Heart right ventricle (tissue), 16 donors: ENCODE results near the gene DENND6A. TPM values are rescaled to one million over a fixed set of nuclear protein-coding genes. Genes with fewer than 3 reads are reported as not detected.

Experiments used
- ATAC-seq, 8 donors: fragments of 200-7000 bp; cut with Tn5 transposase; one replicate each; pipeline ENCODE4 v1.9.1; 2020; ENCODE audit warnings: mild to moderate bottlenecking in 8 of 8, moderate library complexity in 8 of 8, moderate number of reproducible peaks in 1 of 8
- DNase-seq, 2 donors: peaks; one replicate each; pipeline ENCODE4 v3.0.0-alpha.2; 2020
- H3K27ac ChIP-seq, 10 donors: fragments of 200-600 bp; sonication (generic) in 2 of 10; one replicate each; pipeline versions ENCODE4 v1.5.0 to v1.8.0; 2020 to 2022; ENCODE audit warnings: mild to moderate bottlenecking in 3 of 10
- H3K27me3 ChIP-seq, 7 donors: fragments of 200-600 bp; one replicate each; pipeline ENCODE4 v1.8.0; 2021 to 2022; ENCODE audit warnings: mild to moderate bottlenecking in 2 of 7
- H3K36me3 ChIP-seq, 9 donors: fragments of 200-600 bp; sonication (generic) in 1 of 9; one replicate each; pipeline versions ENCODE4 v1.5.0 to v1.8.0; 2020 to 2022; ENCODE audit warnings: mild to moderate bottlenecking in 2 of 9
- H3K4me1 ChIP-seq, 9 donors: fragments of 200-600 bp; sonication (generic) in 1 of 9; one replicate each; pipeline versions ENCODE4 v1.5.0 to v1.8.0; 2020 to 2022; ENCODE audit warnings: mild to moderate bottlenecking in 4 of 9
- H3K4me3 ChIP-seq, 10 donors: fragments of 200-600 bp; sonication (generic) in 2 of 10; one replicate each; pipeline versions ENCODE4 v1.5.0 to v1.8.0; 2020 to 2022; ENCODE audit warnings: mild to moderate bottlenecking in 7 of 10, moderate library complexity in 2 of 10
- H3K9me3 ChIP-seq, 11 donors: fragments of 200-600 bp in 10 of 11; sonication (generic) in 2 of 11; one replicate each; pipeline versions ENCODE4 v1.5.0 to v1.8.0; 2013 to 2022; ENCODE audit warnings: mild to moderate bottlenecking in 2 of 11, control low read depth in 1 of 11, moderate library complexity in 1 of 11
- WGBS, 2 donors: extraction: QIAGEN DNeasy Blood & Tissue Kit; methylation state at CpG; one replicate each; pipeline ENCODE4 v1.1.7; 2013; ENCODE audit warnings: inconsistent platforms in 1 of 2; 5-methylcytosine and 5-hydroxymethylcytosine counted together
- intact Hi-C, 10 donors: fragments of 100-400 bp; cut with DNase I; formaldehyde crosslinking; loops; one replicate each; pipeline versions ENCODE4 v1.11.1 to v1.14.2; 2022
- polyA plus RNA-seq, 2 donors: library from polyadenylated mRNA; stranded (reverse); fragments of 200-250 nt; gene quantifications; one replicate each; pipeline ENCODE4 v1.2.3, GENCODE V29; 2013
- total RNA-seq, 10 donors: library from RNA; stranded (reverse); fragmentation: NEBNext Ultra II Directional in 3 of 10; extraction: Animal tissue kit (Norgen Biotek cat#: 25700) in 3 of 10; gene quantifications; one replicate each; pipeline versions ENCODE4 v1.2.1 to v1.2.4, GENCODE V29; 2021 to 2023
- TF ChIP-seq, protein P1 (sequence below), 9 donors: fragments of 200-600 bp; sonication (generic) in 2 of 9; IDR thresholded peaks; one replicate each; pipeline versions ENCODE4 v1.5.0 to v1.8.0; 2021 to 2022; ENCODE audit warnings: antibody characterized with exemption in 9 of 9, mild to moderate bottlenecking in 5 of 9, moderate library complexity in 1 of 9
- donor health status: Arrhythmogenic right ventricular cardiomyopathy.
- donor health status: ischemic (EF 13 %, LVEDD 7.1; RV severe dilation, severe dysfunction).
- donor health status: healthy with polysubstance abuse.
- donor health status: DM: no; HTN: yes; CAD: no.
- donor health status: DM: no; HTN: no; CAD: no.
- donor health status: ischemic (EF 25% LVEDD 6.9; RV normal size, moderate dysfunction).
- donor health status: ischemic (EF 25% LVEDD 5.7; RV mildly dilated, moderate dysfunction).
- donor health status: healthy.
- donor health status: DM: yes; HTN: yes; CAD: no.
- donor health status: Ischemic cardiomyopathy.
- donor health status: ischemic (EF 35%, LVEDD 5.7; RV mildly dilated, moderate dysfunction).
- donor health status: nonischemic (EF 11% LVEDD 7.7; RV severe dilation, severe dysfunction).
- donor health status: DM: yes; HTN: yes; CAD: no.
- donor health status: PGD.
- donor health status: ischemic (EF 29% LVEDD 5.4; RV normal size, mild dysfunction).
- donor health status: nonischemic (EF 23%, LVEDD 6.1; RV moderate dilation, normal function).

The DENND6A gene
- total and polyA plus RNA-seq, 12 donors = 4.3 to 28.9 (median 18.8) TPM

DNA sequence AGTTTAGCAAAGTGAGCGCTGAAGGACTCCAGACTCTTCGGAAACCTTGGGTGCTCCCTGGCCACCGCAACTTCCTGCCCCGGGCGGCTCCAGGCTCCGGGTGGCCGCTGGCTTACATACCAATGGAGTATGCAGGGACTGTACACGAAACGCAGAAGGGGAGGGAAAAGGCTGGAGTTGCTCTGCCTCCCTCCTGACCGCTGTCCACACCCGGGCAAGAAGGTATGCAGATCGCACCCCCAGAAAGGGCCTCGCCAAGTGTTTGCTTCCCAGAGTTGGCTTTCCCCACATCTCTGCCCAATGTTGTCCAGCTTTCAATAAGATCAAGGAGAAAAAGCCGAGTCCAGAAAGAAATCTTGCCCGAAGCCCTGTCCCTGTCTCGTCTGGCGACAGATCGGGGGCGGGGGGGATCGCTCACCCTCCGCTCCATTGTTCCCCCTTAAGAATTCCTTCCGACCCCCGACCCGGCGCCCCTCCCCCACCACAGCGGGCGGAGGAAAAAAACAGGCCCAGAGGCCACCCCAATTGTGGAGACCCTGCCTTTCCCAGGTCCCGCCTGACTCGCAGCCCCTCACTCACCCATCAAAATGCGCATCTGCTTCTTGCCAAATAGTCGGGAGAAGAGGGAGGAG lies 96.3 kb downstream of the DENND6A start:
- Histone ChIP-seq H3K9me3 (no peaks in the 10 kb centered on the region), H3K27ac (peak overlapping the region; percentile 84 to 99 (median 96)), H3K36me3 (peaks cover 0 to 20% (median 0%) of the 10 kb centered on the region in 9 donors), H3K4me1 (peaks cover 5 to 67% (median 55%) of the 10 kb centered on the region in 9 donors), H3K27me3 (no peaks in the 10 kb centered on the region), H3K4me3 (peak overlapping the region; percentile 67 to 97 (median 86))
- intact Hi-C loops = loop anchor here in 6 of 10 donors (2.0 to 5.0 kb wide), 3 partner anchors 39 to 161 kb away; partner anchors contain the start of genes PDE12 (in 6 of the 6) and SLMAP (in 2 of the 6)
- ATAC-seq (peak; percentile 54 to 80 (median 76)), DNase-seq (peak; percentile 77 to 80)
- 1% methylated on average over 31 of the region's 31 CpGs for WGBS, 2 donors
- TF ChIP-seq, protein P1, sequence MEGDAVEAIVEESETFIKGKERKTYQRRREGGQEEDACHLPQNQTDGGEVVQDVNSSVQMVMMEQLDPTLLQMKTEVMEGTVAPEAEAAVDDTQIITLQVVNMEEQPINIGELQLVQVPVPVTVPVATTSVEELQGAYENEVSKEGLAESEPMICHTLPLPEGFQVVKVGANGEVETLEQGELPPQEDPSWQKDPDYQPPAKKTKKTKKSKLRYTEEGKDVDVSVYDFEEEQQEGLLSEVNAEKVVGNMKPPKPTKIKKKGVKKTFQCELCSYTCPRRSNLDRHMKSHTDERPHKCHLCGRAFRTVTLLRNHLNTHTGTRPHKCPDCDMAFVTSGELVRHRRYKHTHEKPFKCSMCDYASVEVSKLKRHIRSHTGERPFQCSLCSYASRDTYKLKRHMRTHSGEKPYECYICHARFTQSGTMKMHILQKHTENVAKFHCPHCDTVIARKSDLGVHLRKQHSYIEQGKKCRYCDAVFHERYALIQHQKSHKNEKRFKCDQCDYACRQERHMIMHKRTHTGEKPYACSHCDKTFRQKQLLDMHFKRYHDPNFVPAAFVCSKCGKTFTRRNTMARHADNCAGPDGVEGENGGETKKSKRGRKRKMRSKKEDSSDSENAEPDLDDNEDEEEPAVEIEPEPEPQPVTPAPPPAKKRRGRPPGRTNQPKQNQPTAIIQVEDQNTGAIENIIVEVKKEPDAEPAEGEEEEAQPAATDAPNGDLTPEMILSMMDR (IDR thresholded peaks at IDR 0.05) = no peak

DNA sequence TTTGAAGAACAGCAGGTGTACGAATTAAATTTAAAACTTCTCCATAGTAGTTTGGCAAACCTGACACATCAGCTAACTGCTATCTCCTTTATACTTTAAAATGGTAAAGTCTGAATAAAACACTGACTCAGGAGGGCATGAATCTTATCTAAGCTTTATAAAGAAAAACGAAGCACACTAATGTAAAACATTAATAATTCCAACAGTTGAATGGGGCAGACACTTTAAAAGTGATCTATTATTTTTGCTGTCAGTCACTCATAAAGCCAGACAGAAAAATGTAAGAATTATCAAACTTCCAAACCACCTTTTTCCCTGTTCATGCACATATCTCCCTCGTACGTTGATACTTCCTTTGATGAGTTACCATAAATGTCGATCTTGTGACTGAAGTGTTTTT lies 98.3 kb downstream of the DENND6A start:
- peaks cover 5 to 63% (median 55%) of the 10 kb centered on the region in 9 donors for H3K4me1 ChIP-seq
- TF ChIP-seq, protein P1 (IDR thresholded peaks at IDR 0.05) = no peak
- intact Hi-C loops = no loop called here
- ATAC-seq (no peak), DNase-seq (no peak)
- H3K27ac ChIP-seq = peak overlapping the region in 1 of 10 donors; percentile 1
- WGBS, 2 donors = 22 to 26% methylated on average over 5 of the region's 5 CpGs
- no peaks in the 10 kb centered on the region for H3K9me3 ChIP-seq
- peak overlapping the region in 8 of 10 donors; percentile 67 to 97 (median 86) for H3K4me3 ChIP-seq
- no peaks in the 10 kb centered on the region for H3K27me3 ChIP-seq
- H3K36me3 ChIP-seq = peaks cover 0 to 22% (median 0%) of the 10 kb centered on the region in 9 donors

GRCh38 chr3:57594144-57594543 lies 98.7 kb downstream of the DENND6A start:
- DNase-seq (no peak), ATAC-seq (no peak)
- peaks cover 5 to 59% (median 52%) of the 10 kb centered on the region in 9 donors for H3K4me1 ChIP-seq
- H3K27me3 ChIP-seq = no peaks in the 10 kb centered on the region
- H3K4me3 ChIP-seq = peak overlapping the region in 4 of 10 donors; percentile 86 to 94 (median 88)
- H3K36me3 ChIP-seq = peaks cover 0 to 26% (median 0%) of the 10 kb centered on the region in 9 donors
- H3K27ac ChIP-seq = no peak overlapping the region
- intact Hi-C loops = no loop called here
- H3K9me3 ChIP-seq = no peaks in the 10 kb centered on the region
- TF ChIP-seq, protein P1 (IDR thresholded peaks at IDR 0.05) = no peak
- 76 to 80% methylated on average over 4 of the region's 4 CpGs for WGBS, 2 donors

DNA sequence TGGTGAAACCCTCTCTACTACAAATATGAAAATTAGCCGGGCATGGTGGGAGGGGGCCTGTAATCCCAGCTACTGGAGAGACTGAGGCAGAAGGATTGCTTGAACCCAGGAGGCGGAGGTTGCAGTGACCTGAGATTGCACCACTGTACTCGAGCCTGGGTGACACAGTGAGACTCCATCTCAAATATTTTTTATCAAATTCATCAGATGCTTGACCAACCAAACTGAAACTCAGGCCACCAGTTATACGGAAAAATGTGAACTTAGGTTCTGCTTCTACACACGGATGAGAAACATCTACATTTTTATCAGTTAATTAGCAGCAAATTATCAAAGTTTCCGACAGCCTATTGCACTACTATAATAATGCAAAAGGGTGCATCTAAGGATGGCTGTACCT lies 100.6 kb downstream of the DENND6A start:
- Histone ChIP-seq H3K27me3 (no peaks in the 10 kb centered on the region), H3K4me1 (peaks cover 0 to 63% (median 47%) of the 10 kb centered on the region in 9 donors), H3K9me3 (no peaks in the 10 kb centered on the region), H3K36me3 (peaks cover 0 to 34% (median 0%) of the 10 kb centered on the region in 9 donors), H3K4me3 (no peak overlapping the region), H3K27ac (no peak overlapping the region)
- intact Hi-C loops = no loop called here
- no peak for ATAC-seq
- 58 to 62% methylated on average over 6 of the region's 6 CpGs for WGBS, 2 donors
- no peak for DNase-seq
- TF ChIP-seq, protein P1 (IDR thresholded peaks at IDR 0.05) = no peak
